ENCODE data around the gene RBBP8.

- TF ChIP-seq POLR2AphosphoS5 (IDR thresholded peaks at IDR 0.05) (no peak), SMC3 (conservative IDR thresholded peaks at IDR 0.05; ENCODE audit: poor library complexity) (no peak), RAD21 (conservative IDR thresholded peaks at IDR 0.05) (no peak)
- TF ChIP-seq, protein P1, sequence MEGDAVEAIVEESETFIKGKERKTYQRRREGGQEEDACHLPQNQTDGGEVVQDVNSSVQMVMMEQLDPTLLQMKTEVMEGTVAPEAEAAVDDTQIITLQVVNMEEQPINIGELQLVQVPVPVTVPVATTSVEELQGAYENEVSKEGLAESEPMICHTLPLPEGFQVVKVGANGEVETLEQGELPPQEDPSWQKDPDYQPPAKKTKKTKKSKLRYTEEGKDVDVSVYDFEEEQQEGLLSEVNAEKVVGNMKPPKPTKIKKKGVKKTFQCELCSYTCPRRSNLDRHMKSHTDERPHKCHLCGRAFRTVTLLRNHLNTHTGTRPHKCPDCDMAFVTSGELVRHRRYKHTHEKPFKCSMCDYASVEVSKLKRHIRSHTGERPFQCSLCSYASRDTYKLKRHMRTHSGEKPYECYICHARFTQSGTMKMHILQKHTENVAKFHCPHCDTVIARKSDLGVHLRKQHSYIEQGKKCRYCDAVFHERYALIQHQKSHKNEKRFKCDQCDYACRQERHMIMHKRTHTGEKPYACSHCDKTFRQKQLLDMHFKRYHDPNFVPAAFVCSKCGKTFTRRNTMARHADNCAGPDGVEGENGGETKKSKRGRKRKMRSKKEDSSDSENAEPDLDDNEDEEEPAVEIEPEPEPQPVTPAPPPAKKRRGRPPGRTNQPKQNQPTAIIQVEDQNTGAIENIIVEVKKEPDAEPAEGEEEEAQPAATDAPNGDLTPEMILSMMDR (IDR thresholded peaks at IDR 0.05; ENCODE audit: poor library complexity, severe bottlenecking) = no peak
Observed at GRCh38 chr18:23033056-23033455, 99.9 kb downstream of the RBBP8 start.
